ENCODE measurements around the gene RBP7.

RBP7 gene

GRCh38 chr1:10065344-10065685 is 68.3 kb downstream of the RBP7 start:
- DNase-seq (ENCODE audit: low read depth): no peak
- TF ChIP-seq, protein P1, sequence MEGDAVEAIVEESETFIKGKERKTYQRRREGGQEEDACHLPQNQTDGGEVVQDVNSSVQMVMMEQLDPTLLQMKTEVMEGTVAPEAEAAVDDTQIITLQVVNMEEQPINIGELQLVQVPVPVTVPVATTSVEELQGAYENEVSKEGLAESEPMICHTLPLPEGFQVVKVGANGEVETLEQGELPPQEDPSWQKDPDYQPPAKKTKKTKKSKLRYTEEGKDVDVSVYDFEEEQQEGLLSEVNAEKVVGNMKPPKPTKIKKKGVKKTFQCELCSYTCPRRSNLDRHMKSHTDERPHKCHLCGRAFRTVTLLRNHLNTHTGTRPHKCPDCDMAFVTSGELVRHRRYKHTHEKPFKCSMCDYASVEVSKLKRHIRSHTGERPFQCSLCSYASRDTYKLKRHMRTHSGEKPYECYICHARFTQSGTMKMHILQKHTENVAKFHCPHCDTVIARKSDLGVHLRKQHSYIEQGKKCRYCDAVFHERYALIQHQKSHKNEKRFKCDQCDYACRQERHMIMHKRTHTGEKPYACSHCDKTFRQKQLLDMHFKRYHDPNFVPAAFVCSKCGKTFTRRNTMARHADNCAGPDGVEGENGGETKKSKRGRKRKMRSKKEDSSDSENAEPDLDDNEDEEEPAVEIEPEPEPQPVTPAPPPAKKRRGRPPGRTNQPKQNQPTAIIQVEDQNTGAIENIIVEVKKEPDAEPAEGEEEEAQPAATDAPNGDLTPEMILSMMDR (IDR thresholded peaks at IDR 0.05; ENCODE audit: control insufficient read depth, extremely low read depth, insufficient read depth): no peak
- no peak overlapping the region for H3K4me3 ChIP-seq (ENCODE audit: low read depth, low read length)
